DMS153 treated with DMSO at 0.1 percent for 48 hours (cell line): Measurements from ENCODE around the gene PRKAR1A.
"Not testable (repeated sequence)": the region's sequence is repeated elsewhere in the genome, so short reads cannot be mapped to it uniquely, and the experiment has no call there.

Source experiments
- DNase-seq: peaks from one replicate; lab custom pipeline; 2025; ENCODE audit not compliant: unreplicated experiment; lab: John Stamatoyannopoulos, UW

Gene PRKAR1A

DNA sequence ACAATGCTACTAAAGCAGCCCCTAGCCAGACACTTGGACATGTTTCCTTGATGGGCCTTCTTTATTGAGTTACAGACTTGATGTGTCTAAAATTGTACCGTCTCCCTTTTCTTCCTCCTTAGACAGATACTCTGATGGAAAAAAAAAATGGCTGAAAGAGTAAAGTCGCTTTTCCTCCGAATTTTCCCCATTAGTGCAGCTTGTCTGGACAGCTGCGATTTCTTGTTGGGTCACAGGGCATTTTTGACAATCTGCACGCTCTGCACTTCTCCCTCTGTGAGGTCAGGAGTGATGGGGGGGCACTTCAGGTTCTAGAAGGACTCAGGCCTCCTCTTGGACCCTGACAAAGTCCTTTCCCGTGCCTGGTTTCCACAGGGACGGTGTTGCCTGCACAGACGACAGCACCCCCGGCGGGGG, 968 bp upstream of the PRKAR1A start:
- DNase-seq = no peak

DNA sequence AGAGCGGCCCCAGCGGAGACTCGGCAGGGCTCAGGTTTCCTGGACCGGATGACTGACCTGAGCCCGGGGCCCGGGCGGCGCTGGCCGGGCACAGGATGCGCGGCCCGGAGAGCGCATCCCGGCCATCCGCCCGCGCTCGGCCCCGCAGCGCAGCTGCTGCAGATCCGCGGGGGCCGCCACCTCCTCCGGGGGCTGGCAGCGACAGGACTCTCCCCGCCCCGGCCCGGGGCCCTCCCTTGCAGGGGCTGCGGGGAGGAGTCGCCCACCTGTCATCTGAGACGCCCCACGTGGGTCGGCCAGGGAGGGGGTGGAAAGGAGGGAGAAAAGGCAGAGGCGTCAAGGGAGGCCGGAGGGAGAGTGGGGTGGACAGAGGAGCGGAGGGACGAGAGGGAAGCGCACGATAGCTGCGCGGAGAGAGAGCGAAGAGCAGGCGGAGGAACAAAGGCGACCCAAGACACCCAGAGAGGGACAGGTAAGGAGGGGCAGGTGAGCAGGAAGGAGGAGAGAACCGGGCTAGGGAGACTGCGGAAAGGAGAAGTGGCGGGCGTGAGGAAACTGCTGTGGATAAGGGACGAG, 471 bp upstream of the PRKAR1A start:
- DNase-seq = peak; percentile 78

DNA sequence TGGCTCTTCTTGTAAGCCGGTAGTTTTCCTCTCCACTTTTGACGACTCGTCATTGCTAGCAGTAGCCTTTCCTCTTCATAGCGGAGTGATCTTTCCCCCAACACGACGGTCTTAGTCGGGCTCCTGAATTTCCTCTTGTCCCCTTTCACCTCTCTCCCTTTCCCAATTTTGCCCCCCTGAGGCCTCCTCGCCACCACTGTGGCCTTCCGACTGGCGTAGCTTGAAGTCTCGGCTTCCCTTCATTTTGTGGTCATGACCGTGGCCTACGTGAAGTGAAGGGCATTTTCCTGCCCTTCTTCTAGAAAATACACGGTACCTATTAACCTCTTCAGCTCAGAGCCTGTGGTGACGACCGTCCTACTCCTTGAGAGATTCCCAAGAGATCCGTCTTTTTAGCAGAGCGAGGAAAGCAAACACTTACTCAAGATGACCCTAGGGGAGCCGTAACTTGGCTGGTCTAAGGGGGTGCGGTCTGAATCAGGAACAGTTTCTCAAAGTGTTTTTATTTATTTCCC, 787 bp downstream of the PRKAR1A start:
- DNase-seq = no peak

DNA sequence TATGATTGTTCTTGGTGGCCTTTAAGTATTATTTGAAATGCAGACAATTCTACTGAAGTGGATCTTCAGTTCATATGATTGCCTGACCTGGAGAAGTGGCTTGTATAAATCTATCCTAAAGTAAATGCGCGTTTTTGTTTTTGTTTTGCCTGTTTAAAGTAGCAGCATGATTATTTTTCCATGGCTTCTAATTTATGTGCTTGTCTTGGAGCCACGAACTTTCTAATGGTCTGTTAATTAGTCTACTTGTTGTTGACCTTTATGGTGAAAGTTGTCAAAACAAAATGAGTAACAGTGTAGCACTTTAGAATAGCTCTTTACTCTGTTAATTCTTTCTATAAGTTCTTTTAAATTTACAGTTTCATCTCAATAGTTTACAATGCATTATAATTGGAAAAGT, 1.7 kb downstream of the PRKAR1A start:
- DNase-seq = no peak

DNA sequence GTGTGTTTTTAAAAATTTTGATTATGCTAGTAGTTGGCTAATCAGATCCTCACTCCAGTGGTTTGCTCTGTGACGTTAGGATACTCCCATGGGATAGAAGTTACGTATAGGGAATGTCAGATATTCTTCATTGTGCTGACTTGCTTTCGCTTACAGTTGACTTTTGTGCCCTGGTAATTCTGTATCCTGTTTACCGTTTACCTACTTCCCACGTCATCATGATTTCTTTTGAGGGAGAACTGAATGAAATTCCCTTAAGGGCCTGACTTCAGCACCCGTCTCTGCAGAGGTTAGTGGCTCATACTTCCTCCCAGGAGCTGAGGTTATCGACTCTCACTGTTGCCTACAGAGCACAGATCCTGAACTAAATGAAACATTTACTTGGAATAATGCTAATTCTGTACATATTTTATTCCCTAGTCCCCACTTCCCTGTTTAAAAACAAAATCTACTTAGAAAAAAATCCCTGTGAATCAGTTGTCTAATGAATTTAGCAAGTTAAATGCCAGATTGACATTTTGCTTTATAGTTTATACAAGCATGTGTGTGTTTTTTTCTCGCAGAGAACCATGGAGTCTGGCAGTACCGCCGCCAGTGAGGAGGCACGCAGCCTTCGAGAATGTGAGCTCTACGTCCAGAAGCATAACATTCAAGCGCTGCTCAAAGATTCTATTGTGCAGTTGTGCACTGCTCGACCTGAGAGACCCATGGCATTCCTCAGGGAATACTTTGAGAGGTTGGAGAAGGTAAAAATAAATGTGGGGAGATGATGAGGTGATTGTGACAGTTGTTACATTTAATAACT, 2.8 kb downstream of the PRKAR1A start:
- no peak for DNase-seq

DNA sequence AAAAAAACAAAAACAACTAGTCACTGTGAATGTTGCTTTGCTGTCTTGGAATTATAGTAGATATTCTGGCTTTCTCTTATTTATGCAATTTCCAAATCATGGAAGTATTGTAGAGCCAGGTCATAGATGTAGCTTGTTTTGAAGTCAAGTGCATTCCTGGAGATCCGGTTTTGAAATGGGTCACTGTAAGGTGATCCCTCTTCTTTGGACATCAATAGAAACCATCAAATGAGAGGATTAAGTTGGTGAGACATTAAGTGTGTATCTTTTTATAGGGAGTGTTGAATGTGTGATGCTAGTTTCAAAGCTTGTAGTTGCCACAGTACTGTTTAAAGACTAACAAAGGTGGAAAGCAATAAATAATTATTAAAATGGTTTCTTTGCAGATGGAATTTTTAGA, 4.5 kb downstream of the PRKAR1A start:
- no peak for DNase-seq

DNA sequence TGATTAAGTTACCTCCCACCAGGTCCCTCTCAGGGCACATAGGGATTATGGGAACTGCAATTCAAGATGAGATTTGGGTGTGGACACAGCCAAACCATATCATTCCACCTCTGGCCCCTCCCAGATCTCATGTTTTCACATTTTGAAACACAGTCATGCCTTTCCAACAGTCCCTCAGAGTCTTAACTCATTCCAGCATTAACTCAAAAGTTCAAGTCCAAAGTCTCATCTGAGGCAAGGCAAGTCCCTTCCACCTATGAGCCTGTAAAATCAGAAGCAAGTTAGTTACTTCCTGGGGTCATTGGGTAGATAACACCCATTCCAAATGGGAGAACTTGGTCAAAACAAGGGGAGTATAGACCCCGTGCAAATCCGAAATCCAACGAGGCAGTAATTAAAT, 5.4 kb downstream of the PRKAR1A start:
- not testable (repeated sequence) for DNase-seq

DNA sequence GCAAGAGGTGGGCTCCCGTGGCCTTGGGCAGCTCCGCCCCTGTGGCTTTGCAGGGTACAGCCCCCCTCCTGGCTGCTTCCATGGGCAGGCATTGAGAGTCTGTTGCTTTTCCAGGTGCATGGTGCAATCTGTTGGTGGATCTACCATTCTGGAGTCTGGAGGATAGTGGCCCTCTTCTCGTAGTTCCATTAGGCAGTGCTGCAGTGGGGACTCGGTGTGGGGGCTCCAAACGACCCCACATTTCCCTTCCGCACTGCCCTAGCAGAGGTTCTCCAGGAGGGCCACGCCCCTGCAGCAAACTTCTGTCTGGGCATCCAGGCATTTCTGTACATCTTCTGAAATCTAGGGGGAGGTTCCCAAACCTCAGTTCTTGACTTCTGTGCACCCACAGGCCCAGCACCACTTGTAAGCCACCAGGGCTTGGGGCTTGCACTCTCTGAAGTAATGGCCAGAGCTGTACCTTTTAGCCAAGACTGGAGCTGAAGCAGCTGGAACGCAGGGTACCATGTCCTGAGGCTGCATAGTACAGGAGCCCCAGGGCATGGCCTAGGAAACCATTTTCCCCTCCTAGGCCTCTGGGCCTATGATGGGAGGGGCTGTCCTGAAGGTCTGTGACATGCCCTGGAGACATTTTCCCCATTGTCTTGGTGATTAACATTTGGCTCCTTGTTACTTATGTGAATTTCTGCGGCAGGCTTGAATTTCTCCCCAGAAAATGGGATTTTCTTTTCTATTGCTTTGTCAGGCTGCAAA, 6.0 kb downstream of the PRKAR1A start:
- no peak for DNase-seq

DNA sequence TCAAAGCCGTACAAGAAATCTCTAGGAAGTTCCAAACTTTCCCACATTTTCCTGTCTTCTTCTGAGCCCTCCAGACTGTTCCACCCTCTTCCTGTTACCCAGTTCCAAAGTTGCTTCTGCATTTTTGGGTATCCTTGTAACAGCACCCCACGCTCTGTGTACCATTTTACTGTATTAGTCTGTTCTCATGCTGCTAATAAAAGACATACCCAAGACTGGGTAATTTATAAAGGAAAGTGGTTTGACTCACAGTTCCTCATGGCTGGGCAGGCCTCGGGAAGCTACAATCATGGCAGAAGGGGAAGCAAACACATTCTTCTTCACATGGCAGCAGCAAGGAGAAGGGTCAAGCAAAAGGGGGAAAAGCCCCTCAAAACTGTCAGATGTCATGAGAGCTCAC, 6.8 kb downstream of the PRKAR1A start:
- not testable (repeated sequence) for DNase-seq

DNA sequence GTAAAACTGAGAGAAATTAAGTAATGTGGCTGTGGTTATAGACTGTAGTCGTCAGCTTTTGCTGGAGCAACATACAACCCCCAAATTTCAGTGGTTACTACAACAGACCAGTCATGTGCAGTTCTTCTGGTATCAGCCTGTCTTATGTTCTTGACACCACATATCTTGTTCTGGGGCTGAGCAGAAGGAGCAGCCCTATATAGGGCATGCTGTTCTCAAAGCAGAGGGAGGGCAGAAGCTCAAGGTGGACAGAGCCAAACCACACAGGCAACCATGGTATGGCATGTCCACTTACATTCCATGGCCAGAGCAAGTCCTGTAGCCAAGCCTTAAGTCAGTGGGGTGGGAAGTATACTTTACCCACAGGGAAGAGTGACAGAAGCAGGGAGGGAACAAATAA, 7.7 kb downstream of the PRKAR1A start:
- no peak for DNase-seq

DNA sequence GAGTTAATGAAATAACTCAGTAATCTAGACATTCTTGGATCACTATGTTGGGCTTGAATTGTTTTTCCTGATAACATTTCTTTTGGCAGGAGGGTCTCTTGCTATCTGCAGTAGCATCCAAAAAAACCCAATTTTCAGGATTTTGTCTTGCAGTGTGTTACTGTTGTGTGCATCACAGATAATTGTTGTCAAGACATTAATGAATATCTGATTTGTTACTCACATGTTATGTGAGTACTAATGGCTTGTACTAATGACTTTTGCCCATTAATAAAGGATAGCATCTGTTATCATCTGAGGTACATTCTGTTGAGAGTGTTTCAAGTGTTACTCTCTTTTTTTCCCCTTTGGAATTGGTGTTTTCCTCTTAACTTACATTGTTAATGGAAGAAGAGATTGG, 10.0 kb downstream of the PRKAR1A start:
- DNase-seq = no peak

DNA sequence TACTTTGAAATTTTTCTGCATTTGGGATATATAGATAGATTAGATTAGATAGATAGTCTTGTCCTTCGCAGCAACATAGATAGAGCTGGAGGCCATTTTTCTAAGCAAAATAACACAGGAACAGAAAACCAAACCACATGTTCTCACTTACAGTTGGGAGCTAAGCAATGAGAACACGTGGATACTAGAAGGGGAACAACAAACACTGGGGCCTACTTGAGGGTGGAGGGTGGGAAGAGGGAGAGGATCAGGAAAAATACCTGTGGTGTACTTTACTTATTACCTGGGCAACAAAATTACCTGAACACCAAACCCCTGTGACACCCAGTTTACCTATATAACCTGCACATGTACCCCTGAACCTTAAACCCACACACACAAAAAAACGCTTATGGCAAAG, 14.3 kb downstream of the PRKAR1A start:
- no peak for DNase-seq

DNA sequence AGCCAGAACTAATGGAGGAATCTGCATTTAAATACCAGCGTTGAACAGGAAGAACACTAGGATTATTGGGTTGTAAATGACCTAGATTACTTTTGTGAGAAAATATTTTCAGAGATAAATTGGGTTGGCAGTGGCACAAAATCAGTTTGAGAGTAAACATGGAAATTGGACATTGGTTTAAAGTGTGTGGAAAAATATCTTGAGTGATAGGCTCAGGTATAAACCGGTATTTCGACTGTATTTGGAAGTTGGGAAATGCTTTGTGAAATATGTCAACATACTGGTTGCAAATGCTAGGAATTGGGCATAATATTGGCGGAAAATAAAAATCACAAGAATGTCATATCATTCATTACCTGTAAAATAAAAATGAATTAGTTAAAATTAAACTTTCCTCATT, 15.1 kb downstream of the PRKAR1A start:
- DNase-seq = no peak

DNA sequence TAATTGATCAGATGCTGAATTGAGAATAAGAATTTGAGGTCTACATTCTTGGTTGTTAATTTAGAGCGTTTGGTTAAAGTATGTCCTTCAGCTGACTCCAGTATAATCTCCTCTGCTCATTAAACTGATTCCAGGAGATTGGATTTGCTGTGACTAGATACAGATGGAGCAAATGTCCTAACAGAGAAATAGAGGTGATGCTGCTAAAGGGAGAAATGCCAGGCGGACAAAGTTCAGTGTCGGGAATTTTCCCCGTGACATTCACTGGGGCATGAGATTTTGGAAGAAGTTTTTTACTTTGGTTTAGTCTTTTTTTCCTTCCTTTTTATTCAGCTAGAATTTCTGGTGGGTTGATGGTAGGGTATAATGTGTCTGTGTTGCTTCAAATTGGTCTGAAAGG, 19.0 kb downstream of the PRKAR1A start:
- no peak for DNase-seq

DNA sequence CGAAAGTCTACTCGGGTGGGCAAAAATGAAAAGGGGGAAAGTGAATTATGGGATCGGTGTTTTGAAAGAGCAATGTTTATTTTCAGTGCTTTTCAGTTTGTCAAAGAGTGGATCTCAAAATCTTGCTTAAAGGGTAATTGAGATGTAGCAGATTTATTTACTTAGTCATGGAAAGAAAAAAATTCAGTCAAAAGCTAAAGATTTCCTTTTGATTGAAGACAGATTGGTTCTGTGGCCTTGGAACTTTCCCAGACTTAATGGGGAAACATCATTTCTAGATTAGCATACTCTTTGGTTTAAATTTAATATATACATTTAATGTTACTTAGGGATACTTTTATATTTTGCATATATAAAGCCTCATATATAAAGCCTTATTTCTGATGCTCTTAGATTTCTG, 20.6 kb downstream of the PRKAR1A start:
- no peak for DNase-seq

DNA sequence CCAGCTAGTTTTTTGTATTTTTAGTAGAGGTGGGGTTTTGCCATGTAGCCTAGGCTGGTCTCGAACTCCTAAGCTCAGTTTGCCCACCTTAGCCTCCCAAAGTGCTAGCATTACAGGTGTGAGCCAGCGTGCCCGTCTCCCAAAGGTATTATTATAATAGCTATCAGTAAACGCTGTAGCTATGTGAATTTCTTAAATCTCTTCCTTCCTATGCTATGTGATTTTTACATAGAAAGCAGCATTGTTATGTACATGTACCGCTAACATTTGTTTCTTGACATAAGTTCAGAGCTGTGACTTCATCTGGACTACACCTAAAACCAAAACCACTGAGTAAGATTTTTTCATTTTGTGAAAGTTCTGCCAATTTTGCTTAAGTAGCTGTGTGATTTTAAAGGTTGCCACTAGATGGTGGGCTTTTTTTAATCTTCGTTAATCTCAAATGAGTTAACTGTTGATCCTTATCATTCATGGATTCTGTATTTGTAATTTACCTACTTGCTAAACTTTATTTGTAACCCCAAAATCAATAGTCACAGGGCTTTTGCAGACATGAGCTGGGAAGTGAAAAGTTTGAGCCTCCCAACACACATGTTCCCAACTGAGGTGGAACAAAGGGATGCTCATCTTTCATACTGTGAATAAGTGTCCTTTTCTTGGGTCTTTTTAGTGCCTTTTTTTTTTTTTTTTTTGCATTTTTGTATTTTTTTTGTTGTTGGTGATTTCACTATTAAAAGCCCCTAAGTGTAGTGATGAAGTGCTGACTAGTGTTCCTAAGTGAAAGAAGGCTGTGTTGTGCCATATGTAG, 21.9 kb downstream of the PRKAR1A start:
- DNase-seq = no peak

DNA sequence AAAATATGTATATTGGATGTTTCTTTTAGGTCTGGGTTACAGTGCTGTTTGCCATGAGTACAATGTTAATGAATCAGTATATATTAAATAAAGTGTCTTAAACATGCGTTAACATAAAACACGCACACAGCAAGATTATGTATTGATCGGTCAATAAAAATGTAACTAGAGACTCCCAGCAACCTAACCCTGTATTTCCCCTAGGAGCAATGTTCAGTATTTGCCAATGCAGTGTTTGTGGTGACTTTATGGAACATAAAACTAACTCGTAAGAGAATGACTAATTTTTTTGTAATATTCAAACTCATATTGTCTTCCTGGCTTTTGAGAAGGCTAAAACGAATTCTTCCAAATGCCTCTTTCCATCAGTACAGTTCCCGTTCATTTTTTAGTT, 22.5 kb downstream of the PRKAR1A start:
- no peak for DNase-seq

DNA sequence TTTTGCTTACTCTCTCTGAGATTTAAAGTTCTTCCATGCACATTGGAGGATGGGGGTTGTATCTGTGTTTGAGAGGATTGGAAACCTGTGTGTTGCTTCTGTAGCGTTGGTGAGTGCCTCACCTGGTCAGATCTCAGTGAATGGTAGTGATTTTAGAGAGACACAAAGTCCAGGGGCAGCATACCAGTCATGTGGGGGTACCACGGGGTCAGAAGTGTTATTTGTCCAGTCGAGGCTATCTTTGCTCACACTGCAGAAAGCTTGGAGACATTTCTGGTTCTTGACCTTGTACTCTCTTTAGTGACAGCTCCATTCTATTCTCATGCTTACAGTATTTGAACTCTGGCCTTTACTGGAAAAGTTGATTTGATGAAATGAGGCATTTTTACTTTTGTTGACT, 23.7 kb downstream of the PRKAR1A start:
- no peak for DNase-seq

DNA sequence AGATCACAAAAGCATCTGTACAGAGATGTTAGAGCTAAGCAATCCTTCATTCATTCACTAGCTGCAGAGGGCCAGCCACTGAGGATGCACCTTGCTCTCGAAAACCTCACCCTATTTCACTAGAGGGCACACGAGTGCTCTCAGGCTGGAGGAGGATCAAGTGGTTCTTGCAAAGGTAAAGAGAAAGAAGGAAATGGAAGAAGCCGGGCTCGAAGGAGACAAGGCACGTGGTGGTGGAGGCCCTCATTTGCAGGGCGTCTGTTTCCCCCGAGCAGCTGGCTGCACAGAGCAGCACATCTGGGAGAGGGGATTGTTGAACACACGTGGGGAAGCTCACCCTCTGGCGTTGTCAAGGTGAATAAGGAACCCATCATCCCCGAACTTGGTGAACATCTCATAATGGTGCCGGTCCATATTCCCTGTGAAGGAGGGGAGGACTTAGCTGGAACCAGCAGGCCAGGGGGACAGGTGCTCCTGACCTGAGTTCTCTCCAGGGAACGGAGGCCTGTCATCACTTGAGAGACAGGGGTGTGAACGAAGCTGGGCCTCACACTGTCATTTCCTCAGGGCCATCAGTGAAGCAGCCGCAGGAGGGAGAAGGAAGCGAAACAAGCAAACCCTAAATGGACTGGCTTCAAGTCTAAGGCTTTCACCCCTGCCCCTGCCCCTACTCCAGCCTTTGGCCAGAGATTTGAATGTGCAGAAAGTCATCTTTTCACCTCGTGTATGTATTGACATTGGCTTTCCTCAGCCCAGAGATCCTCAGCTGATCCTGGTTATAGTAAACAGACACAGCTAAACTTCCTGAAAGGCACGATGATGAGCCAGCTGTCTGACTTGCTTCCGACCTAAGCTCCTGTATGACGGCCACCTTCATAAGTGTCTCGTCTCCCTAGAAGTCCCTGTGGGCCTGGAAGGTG, 27.6 kb downstream of the PRKAR1A start:
- DNase-seq = peak; percentile 33

DNA sequence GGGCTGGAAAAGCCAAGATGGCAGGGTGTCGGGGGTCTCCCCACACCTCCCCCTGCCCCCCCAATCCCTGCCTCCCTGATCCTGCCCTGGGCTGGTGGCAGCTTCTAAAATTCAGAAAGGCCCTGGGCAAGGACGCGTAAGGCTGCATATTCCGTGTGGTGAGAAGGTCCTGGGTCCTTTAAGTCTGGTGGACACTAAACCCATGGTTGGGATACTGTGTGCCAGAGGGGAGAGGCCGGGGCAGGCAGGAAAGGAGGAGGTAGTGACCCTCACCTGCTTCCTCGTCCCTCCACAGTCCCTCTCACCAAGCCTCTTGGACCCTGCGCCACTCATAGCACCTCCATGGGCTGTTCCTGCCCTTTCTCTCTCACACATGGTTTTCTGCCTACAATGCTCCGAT, 28.8 kb downstream of the PRKAR1A start:
- no peak for DNase-seq
